OCI-LY1 (cell line): ENCODE results near the gene GRIP1.

Experiments
- CTCF ChIP-seq: fragments of 200-600 bp; sonication (generic), shearing (Covaris generic); IDR thresholded peaks from 2 replicates; pipeline ENCODE4 v1.5.1; 2017; ENCODE audit warnings: mild to moderate bottlenecking, antibody characterized with exemption, low read length, moderate library complexity, mixed read lengths
- EZH2 ChIP-seq: fragments of 200-600 bp; sonication (generic), shearing (Covaris generic); IDR thresholded peaks from 2 replicates; pipeline ENCODE4 v1.8.0; 2017; ENCODE audit warnings: borderline replicate concordance, mixed run types, mild to moderate bottlenecking, antibody characterized with exemption, low read length, moderate library complexity, mixed read lengths

GRCh38 chr12:66514581-66514980, 164.3 kb downstream of the GRIP1 start:
- TF ChIP-seq CTCF: no peak
- TF ChIP-seq EZH2: no peak
